SK-N-SH (cell line): ENCODE results near the gene FBXL7. TPM values are rescaled to one million over a fixed set of nuclear protein-coding genes. Genes with fewer than 3 reads are reported as not detected.

ENCODE experiments used
- CTCF ChIA-PET: fragments of 300-600, 350-600 bp; formaldehyde crosslinking; extraction: SDS; loops from one replicate; lab custom pipeline; 2021; lab: Yijun Ruan, JAX
- POLR2A ChIA-PET: fragments of 350-600 bp; sonication (Branson Sonifier 250); formaldehyde crosslinking; extraction: SDS; loops from one replicate; lab custom pipeline; 2020; ENCODE audit warnings: antibody characterized with exemption, inconsistent platforms; lab: Yijun Ruan, JAX
- DNase-seq: peaks from one replicate; pipeline ENCODE4 v3.0.0; 2012
- H2AFZ ChIP-seq: fragments of 200-600 bp; sonication (generic); 2 replicates; pipeline ENCODE4 v1.8.1; 2016; ENCODE audit warnings: antibody characterized with exemption, mild to moderate bottlenecking, low read depth
- H3F3A ChIP-seq: fragments of 200-600 bp; sonication (generic); replicated peaks from 2 replicates; pipeline ENCODE3; 2016; ENCODE audit warnings: antibody characterized with exemption, mild to moderate bottlenecking; ENCODE audit not compliant: insufficient read depth
- H3K27ac ChIP-seq, 2 experiments: fragments of 200-500 bp in 1 of 2; fragments of 200-600 bp in 1 of 2; sonication (Bioruptor generic) in 1 of 2; sonication (generic), shearing (Covaris generic) in 1 of 2; 2 replicates each; pipeline versions ENCODE4 v1.5.1 to v1.6.1; 2014 to 2016; ENCODE audit warnings: low read depth in 2 of 2, inconsistent platforms in 1 of 2, low read length in 1 of 2, mild to moderate bottlenecking in 1 of 2, mixed read lengths in 1 of 2
- H3K27me3 ChIP-seq: fragments of 200-600 bp; sonication (generic), shearing (Covaris generic); 2 replicates; pipeline ENCODE4 v1.6.1; 2016; ENCODE audit warnings: mixed run types; ENCODE audit not compliant: insufficient read depth
- H3K36me3 ChIP-seq, 2 experiments: fragments of 200-500 bp in 1 of 2; fragments of 200-600 bp in 1 of 2; sonication (Bioruptor generic) in 1 of 2; sonication (generic) in 1 of 2; replicated peaks in 1 of 2; 2 replicates each; pipeline versions ENCODE3 to v1.5.1; 2014 to 2016; ENCODE audit warnings: low read length in 1 of 2, mild to moderate bottlenecking in 1 of 2; ENCODE audit not compliant: insufficient read depth in 2 of 2, control insufficient read depth in 1 of 2
- H3K4me1 ChIP-seq, 2 experiments: fragments of 200-500 bp in 1 of 2; fragments of 200-600 bp in 1 of 2; sonication (Bioruptor generic) in 1 of 2; sonication (generic), shearing (Covaris generic) in 1 of 2; 2 replicates each; pipeline versions ENCODE4 v1.5.1 to v1.6.1; 2014 to 2016; ENCODE audit warnings: low read depth in 1 of 2, low read length in 1 of 2, mixed run types in 1 of 2; ENCODE audit not compliant: insufficient read depth in 2 of 2, control insufficient read depth in 1 of 2
- H3K4me2 ChIP-seq: fragments of 200-600 bp; sonication (generic), shearing (Covaris generic); 2 replicates; pipeline ENCODE4 v1.6.1; 2017; ENCODE audit warnings: mixed run types
- H3K4me3 ChIP-seq, 2 experiments: fragments of 200-500 bp in 1 of 2; fragments of 200-600 bp in 1 of 2; sonication (Bioruptor generic) in 1 of 2; sonication (generic), shearing (Covaris generic) in 1 of 2; 2 replicates each; pipeline versions ENCODE4 v1.5.1 to v1.8.1; 2014 to 2016; ENCODE audit warnings: low read depth in 2 of 2, inconsistent platforms in 1 of 2, low read length in 1 of 2, mild to moderate bottlenecking in 1 of 2, mixed read lengths in 1 of 2, moderate library complexity in 1 of 2
- H3K79me2 ChIP-seq: fragments of 200-600 bp; sonication (generic); 2 replicates; pipeline ENCODE4 v1.8.1; 2017; ENCODE audit warnings: mild to moderate bottlenecking; ENCODE audit not compliant: insufficient read depth
- H3K9ac ChIP-seq: fragments of 200-600 bp; sonication (generic); 2 replicates; pipeline ENCODE4 v1.6.1; 2017; ENCODE audit warnings: mixed run types
- H3K9me2 ChIP-seq: fragments of 200-600 bp; sonication (generic); 2 replicates; pipeline ENCODE4 v1.6.1; 2017; ENCODE audit warnings: mixed run types
- H3K9me3 ChIP-seq: fragments of 200-600 bp; sonication (generic); 2 replicates; pipeline ENCODE4 v1.6.1; 2017; ENCODE audit warnings: mixed run types, mild to moderate bottlenecking, moderate library complexity
- H4K20me1 ChIP-seq: fragments of 200-600 bp; sonication (generic); 2 replicates; pipeline ENCODE4 v1.6.1; 2017; ENCODE audit warnings: mild to moderate bottlenecking, mixed run types; ENCODE audit not compliant: insufficient read depth
- CHD2 ChIP-seq: fragments of 150-350 bp; IDR thresholded peaks from 2 replicates; pipeline ENCODE4 v1.6.1; 2018; ENCODE audit warnings: low read length; ENCODE audit not compliant: partially characterized antibody
- FOSL2 ChIP-seq: IDR thresholded peaks from 2 replicates; pipeline ENCODE4 v1.4.0; 2012; ENCODE audit warnings: low read depth, mild to moderate bottlenecking, moderate library complexity, borderline replicate concordance
- FOXJ3 ChIP-seq: sonication (generic); formaldehyde crosslinking; IDR thresholded peaks from 2 replicates; pipeline ENCODE4 v1.5.1; 2020; ENCODE audit warnings: mild to moderate bottlenecking, missing genetic modification reagents
- FOXM1 ChIP-seq: IDR thresholded peaks from 2 replicates; pipeline ENCODE4 v1.4.0; 2012; ENCODE audit warnings: low read depth, mild to moderate bottlenecking
- JUND ChIP-seq: IDR thresholded peaks from 2 replicates; pipeline ENCODE4 v1.4.0; 2012
- MEF2A ChIP-seq: IDR thresholded peaks from 2 replicates; pipeline ENCODE4 v1.4.0; 2012; ENCODE audit warnings: low read depth, borderline replicate concordance
- NRF1 ChIP-seq: IDR thresholded peaks from 2 replicates; pipeline ENCODE4 v1.6.1; 2012; ENCODE audit warnings: low read depth, mild to moderate bottlenecking, low read length
- PBX3 ChIP-seq: IDR thresholded peaks from 2 replicates; pipeline ENCODE4; 2012
- RFX5 ChIP-seq: IDR thresholded peaks from 2 replicates; pipeline ENCODE4 v1.6.1; 2012; ENCODE audit warnings: mild to moderate bottlenecking, improper control_type of control experiment, low read length
- WGBS: methylation state at CpG from one replicate; pipeline ENCODE4 v1.1.6; 2017; ENCODE audit warnings: low lambda C conversion rate; 5-methylcytosine and 5-hydroxymethylcytosine counted together
- polyA plus RNA-seq, 3 experiments: library from polyadenylated mRNA; depleted of rRNA; stranded (reverse); fragments of >200 nt; gene quantifications; 2 replicates each; pipeline ENCODE4 v1.2.3, GENCODE V29; 2012
- TF ChIP-seq, protein P1 (sequence below): fragments of 150-350 bp; IDR thresholded peaks from 2 replicates; pipeline ENCODE4 v1.6.1; 2016; ENCODE audit warnings: mild to moderate bottlenecking, low read depth, low read length
- TF ChIP-seq, protein P2 (sequence below): IDR thresholded peaks from 2 replicates; pipeline ENCODE4 v1.6.1; 2012; ENCODE audit warnings: mild to moderate bottlenecking, low read depth, low read length, moderate library complexity

FBXL7 gene
- polyA plus RNA-seq, 1 of the 3 experiments (the other 2 are of a cell fraction), result 7.0 TPM

DNA sequence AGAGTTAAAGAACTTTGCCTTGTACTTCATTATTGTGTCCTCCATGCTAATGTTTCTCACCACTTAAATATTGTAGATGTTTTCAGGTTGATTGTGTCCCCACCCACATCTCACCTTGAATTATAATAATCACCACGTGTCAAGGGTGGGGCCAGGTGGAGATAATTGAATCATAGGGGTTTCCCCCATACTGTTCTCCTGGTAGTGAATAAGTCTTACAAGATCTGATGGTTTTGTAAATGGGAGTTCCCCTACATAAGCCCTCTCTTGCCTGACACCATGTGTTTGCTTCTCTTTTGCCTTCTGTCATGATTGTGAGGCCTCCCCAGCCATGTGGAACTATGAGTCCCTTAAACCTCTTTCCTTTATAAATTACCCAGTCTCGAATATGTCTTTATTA, 248.3 kb downstream of the FBXL7 start (continued):
- TF ChIP-seq FOXJ3 (no peak), NRF1 (no peak), CHD2 (no peak), RFX5 (no peak)

GRCh38 chr5:15752663-15753285, 252.8 kb downstream of the FBXL7 start:
- Histone ChIP-seq H3K4me3 (no peak overlapping the region), H4K20me1 (no peaks in the 10 kb centered on the region), H3F3A (peaks cover 8% of the 10 kb centered on the region), H3K4me2 (no peak overlapping the region), H3K27ac (no peak overlapping the region), H3K9me2 (no peaks in the 10 kb centered on the region), H3K79me2 (peaks cover 8% of the 10 kb centered on the region; the same call in 1 of the 2 replicates), H3K9ac (no peak overlapping the region), H3K36me3 (no peaks in the 10 kb centered on the region), H3K27me3 (no peaks in the 10 kb centered on the region), H3K9me3 (no peaks in the 10 kb centered on the region), H2AFZ (no peak overlapping the region), H3K4me1 (no peaks in the 10 kb centered on the region; a peak in 2 of 4 replicates)
- DNase-seq, result no peak
- ChIA-PET CTCF (no interaction called here), POLR2A (no interaction called here)
- WGBS, result 90% methylated on average over 10 of the region's 10 CpGs
- TF ChIP-seq PBX3 (no peak), JUND (no peak), MEF2A (no peak), FOXM1 (no peak), FOSL2 (no peak)
- TF ChIP-seq, protein P1, sequence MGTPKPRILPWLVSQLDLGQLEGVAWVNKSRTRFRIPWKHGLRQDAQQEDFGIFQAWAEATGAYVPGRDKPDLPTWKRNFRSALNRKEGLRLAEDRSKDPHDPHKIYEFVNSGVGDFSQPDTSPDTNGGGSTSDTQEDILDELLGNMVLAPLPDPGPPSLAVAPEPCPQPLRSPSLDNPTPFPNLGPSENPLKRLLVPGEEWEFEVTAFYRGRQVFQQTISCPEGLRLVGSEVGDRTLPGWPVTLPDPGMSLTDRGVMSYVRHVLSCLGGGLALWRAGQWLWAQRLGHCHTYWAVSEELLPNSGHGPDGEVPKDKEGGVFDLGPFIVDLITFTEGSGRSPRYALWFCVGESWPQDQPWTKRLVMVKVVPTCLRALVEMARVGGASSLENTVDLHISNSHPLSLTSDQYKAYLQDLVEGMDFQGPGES, result no peak
- TF ChIP-seq, protein P2, sequence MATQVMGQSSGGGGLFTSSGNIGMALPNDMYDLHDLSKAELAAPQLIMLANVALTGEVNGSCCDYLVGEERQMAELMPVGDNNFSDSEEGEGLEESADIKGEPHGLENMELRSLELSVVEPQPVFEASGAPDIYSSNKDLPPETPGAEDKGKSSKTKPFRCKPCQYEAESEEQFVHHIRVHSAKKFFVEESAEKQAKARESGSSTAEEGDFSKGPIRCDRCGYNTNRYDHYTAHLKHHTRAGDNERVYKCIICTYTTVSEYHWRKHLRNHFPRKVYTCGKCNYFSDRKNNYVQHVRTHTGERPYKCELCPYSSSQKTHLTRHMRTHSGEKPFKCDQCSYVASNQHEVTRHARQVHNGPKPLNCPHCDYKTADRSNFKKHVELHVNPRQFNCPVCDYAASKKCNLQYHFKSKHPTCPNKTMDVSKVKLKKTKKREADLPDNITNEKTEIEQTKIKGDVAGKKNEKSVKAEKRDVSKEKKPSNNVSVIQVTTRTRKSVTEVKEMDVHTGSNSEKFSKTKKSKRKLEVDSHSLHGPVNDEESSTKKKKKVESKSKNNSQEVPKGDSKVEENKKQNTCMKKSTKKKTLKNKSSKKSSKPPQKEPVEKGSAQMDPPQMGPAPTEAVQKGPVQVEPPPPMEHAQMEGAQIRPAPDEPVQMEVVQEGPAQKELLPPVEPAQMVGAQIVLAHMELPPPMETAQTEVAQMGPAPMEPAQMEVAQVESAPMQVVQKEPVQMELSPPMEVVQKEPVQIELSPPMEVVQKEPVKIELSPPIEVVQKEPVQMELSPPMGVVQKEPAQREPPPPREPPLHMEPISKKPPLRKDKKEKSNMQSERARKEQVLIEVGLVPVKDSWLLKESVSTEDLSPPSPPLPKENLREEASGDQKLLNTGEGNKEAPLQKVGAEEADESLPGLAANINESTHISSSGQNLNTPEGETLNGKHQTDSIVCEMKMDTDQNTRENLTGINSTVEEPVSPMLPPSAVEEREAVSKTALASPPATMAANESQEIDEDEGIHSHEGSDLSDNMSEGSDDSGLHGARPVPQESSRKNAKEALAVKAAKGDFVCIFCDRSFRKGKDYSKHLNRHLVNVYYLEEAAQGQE, result no peak
